ENCODE measurements around the gene LDLRAD4.

GRCh38 chr18:13559754-13560153, 341.2 kb downstream of the LDLRAD4 start:
- TF ChIP-seq CTCF (conservative IDR thresholded peaks at IDR 0.05; ENCODE audit: low read depth in 2 of 2) (no peak), EZH2phosphoT487 (IDR thresholded peaks at IDR 0.05; ENCODE audit: unreplicated experiment) (no peak), CREB1 (CRISPR knock-in tag; IDR thresholded peaks at IDR 0.05; ENCODE audit: low read depth) (no peak), REST (IDR thresholded peaks at IDR 0.05; ENCODE audit: unreplicated experiment) (no peak), ZNF331 (CRISPR knock-in tag; IDR thresholded peaks at IDR 0.05; ENCODE audit: low read depth) (no peak), STAT1 (IDR thresholded peaks at IDR 0.05; ENCODE audit: unreplicated experiment) (no peak), JUNB (IDR thresholded peaks at IDR 0.05; ENCODE audit: unreplicated experiment) (no peak)

Data from GM23338 (cell line).